Activated naive CD4-positive, alpha-beta T cell treated with anti-CD3 and anti-CD28 coated beads, Interleukin-2, amount 50 U/mL, for 24 hours (primary cell): Measurements from ENCODE around the gene AP4S1.
"Not testable (repeated sequence)": the region's sequence is repeated elsewhere in the genome, so short reads cannot be mapped to it uniquely, and the experiment has no call there.

Source experiments
- H3K27ac Mint-ChIP-seq: one replicate; pipeline ENCODE4 v1.8.0; 2021; ENCODE audit warnings: mild to moderate bottlenecking, mixed read lengths
- H3K27me3 Mint-ChIP-seq: one replicate; pipeline ENCODE4 v1.8.0; 2021; ENCODE audit warnings: mixed read lengths
- H3K36me3 Mint-ChIP-seq: one replicate; pipeline ENCODE4 v1.8.0; 2021; ENCODE audit warnings: mixed read lengths
- H3K4me1 Mint-ChIP-seq: one replicate; pipeline ENCODE4 v1.8.0; 2021; ENCODE audit warnings: mixed read lengths
- H3K4me3 Mint-ChIP-seq: one replicate; pipeline ENCODE4 v1.8.0; 2021; ENCODE audit warnings: mild to moderate bottlenecking, mixed read lengths
- H3K9me3 Mint-ChIP-seq: one replicate; pipeline ENCODE4 v1.8.0; 2021; ENCODE audit warnings: mixed read lengths

Gene AP4S1

DNA sequence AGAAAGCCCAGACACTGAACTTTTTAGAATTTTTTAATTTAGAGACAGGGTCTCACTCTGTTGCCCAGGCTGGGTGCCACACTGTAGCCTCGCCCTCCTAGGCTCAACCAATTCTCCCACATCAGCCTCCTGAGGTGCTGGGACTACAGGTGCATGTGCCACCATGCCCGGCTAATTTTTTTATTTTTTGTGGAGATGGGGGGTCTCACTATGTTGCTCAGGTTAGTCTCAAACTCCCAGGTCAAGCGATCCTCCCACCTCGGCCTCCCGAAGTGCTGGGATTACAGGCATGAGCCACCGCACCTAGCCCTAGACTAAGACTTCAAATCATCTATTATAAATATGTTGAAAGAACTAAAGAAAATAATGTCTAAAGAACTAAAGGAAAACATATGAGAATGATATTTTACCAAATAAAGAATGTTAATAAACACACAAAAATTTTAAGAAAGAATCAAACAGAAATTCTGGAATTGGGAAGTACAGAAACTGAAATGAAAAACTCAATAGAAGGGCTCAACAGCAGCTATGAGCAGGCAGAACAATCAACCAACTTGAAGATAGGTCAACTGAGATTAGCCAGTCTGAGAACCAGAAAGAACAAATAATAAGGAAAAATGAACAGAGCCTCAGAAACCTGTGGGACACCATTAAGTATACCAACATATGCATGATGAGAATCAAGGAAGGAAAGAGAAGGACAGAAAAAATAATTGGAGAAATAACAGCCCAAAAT, 26.2 kb upstream of the AP4S1 start:
- Mint-ChIP-seq H3K4me1 (peaks cover 54% of the 10 kb centered on the region), H3K36me3 (peaks cover 22% of the 10 kb centered on the region)

DNA sequence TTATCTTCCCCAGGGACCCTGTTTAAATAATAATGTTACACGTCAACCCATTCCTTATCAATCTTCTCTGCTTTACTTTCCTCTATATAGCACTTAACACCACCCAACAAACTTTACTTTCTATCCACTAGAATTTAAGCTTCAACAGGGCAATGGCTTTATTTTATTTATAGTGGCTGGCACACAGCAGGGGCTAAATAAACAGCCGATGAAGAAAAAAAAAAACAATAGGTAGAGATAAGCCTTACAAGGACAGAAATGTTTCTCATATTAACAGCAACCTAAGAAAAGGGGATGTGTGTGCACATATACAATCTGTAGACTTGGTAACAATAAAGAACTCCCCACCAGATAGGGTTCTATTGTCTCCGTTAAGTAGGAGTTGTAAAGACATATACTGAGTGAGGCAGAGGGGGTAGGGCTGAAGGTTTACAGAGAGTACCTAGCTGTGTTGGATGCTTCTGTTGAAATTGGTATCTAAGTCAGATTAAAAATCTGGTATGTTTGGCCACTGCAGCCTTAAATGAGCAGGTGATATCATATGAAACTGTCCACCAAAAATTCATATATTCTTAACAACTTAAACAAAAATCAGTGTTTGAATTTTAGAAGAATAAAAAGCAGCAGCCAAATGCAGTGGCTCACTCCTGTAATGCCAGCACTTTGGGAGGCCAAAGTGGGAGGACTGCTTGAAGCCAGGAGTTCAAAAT, 24.7 kb upstream of the AP4S1 start:
- peaks cover 24% of the 10 kb centered on the region for H3K36me3 Mint-ChIP-seq
- peak overlapping the region; percentile 15 for H3K4me3 Mint-ChIP-seq
- H3K4me1 Mint-ChIP-seq: peaks cover 41% of the 10 kb centered on the region
- H3K9me3 Mint-ChIP-seq: no peaks in the 10 kb centered on the region
- no peak overlapping the region for H3K27ac Mint-ChIP-seq
- no peaks in the 10 kb centered on the region for H3K27me3 Mint-ChIP-seq

More for the DNA sequence above, 26.2 kb upstream of the AP4S1 start:
- no peaks in the 10 kb centered on the region for H3K9me3 Mint-ChIP-seq
- no peak overlapping the region for H3K27ac Mint-ChIP-seq
- no peaks in the 10 kb centered on the region for H3K27me3 Mint-ChIP-seq
- H3K4me3 Mint-ChIP-seq: no peak overlapping the region

DNA sequence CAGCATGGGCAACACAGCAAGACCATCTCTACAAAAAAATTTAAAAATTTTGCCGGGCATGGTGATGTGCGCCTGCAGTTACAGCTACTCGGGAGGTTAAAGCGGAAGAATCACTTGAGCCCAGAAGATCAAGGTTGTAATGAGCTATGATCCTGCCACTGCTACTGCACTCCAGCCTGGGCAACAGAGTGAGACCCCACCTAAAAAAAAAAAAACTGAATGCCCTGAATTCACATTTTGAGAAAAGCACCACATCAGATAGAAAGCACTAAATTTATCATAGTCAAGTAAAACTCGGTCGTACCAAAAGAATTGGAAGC, 24.1 kb upstream of the AP4S1 start:
- H3K4me3 Mint-ChIP-seq: peak overlapping the region; percentile 15
- no peaks in the 10 kb centered on the region for H3K9me3 Mint-ChIP-seq
- H3K27me3 Mint-ChIP-seq: no peaks in the 10 kb centered on the region
- H3K4me1 Mint-ChIP-seq: peaks cover 36% of the 10 kb centered on the region
- H3K36me3 Mint-ChIP-seq: peaks cover 24% of the 10 kb centered on the region
- H3K27ac Mint-ChIP-seq: no peak overlapping the region

DNA sequence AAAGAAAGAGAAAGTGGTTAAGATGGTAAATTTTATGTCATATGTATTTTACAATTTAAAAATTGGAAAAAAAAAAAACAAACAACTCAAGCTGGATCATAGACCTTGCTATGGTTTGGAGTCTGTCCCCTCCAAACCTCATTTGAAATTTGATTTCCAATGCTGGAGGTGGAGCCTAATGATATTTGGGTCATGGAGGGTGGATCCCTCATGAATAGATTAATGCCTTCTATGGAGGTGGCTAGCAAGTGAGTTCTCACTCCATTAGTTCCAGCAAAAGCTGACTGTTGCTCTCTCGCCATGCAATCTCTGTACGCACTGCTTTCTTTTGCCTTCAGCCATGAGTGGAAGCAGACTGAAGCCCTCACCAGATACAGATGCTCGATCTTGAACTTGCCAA, 22.2 kb upstream of the AP4S1 start:
- Mint-ChIP-seq H3K27ac (no peak overlapping the region), H3K9me3 (no peaks in the 10 kb centered on the region), H3K27me3 (no peaks in the 10 kb centered on the region), H3K4me1 (peaks cover 25% of the 10 kb centered on the region), H3K4me3 (no peak overlapping the region), H3K36me3 (peaks cover 27% of the 10 kb centered on the region)

DNA sequence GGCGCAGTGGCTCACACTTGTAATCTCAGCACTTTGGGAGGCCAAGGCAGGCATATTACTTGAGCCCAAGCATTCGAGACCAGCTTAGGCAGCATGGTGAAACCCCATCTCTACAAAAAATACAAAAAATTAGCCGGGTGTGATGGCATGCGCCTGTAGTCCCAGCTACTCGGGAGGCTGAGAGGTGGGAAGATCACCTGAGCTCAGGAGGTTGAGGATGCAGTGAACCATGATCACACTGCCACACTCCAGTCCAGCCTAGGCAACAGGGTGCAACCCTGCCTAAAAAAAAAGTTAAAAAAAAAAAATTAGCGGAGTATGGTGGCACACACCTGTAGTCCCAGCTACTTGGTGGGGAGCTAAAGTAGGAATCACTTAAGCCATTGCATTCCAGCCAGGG, 21.4 kb upstream of the AP4S1 start:
- H3K27ac Mint-ChIP-seq, H3K4me3 Mint-ChIP-seq, H3K9me3 Mint-ChIP-seq, H3K27me3 Mint-ChIP-seq: not testable (repeated sequence)
- Mint-ChIP-seq H3K36me3 (peaks cover 24% of the 10 kb centered on the region), H3K4me1 (peaks cover 25% of the 10 kb centered on the region)

DNA sequence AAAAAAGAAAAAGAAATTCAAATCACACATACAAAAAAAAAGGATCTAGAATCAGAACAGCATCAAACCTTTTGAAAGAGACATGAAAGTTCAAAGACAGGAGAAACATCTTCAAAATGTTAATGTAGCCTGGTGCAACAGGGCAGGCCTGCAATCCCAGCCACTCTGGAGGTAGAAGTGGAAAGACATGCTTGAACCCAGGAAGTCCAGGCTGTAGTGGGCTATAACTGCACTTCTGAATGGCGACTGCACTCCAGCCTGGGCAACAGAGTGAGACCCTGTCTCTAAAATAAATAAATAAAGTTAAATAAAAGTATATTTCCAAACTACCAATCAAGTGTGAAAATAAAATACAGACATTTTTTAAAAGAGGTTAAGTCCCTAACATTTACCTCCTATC, 18.7 kb upstream of the AP4S1 start:
- Mint-ChIP-seq H3K36me3 (peaks cover 10% of the 10 kb centered on the region), H3K4me1 (peaks cover 12% of the 10 kb centered on the region), H3K27me3 (no peaks in the 10 kb centered on the region), H3K9me3 (no peaks in the 10 kb centered on the region), H3K4me3 (no peak overlapping the region), H3K27ac (no peak overlapping the region)

DNA sequence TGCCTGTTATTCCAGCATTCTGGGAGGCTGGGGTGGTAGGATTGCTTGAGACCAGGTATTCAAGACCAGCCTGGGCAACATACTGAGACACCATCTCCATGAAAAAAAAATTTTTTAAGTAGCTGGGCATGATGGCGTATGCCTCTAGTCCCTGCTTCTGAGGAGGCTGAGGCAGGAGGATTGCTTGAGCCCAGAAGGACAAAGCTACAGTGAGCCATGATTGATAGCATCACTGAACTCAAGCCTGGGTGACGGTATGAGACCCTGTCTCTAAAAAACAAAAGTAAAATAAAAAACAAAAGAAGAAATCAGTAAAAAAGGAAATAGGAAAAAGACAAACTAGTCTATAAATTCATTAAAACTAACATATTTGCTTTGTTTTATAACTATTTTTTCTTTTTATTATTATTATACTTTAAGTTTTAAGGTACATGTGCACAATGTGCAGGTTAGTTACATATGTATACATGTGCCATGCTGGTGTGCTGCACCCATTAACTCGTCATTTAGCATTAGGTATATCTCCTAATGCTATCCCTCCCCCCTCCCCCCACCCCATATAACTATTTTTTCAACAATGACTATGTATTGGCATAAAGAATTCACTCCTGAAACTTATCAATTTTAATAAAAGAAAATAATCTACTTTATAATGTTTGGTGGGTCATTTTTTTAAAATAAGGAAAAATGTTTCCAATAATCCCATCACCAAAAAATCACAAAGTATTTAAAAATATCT, 15.4 kb upstream of the AP4S1 start:
- Mint-ChIP-seq H3K4me1 (peaks cover 25% of the 10 kb centered on the region), H3K27me3 (no peaks in the 10 kb centered on the region), H3K4me3 (no peak overlapping the region), H3K9me3 (no peaks in the 10 kb centered on the region), H3K27ac (no peak overlapping the region), H3K36me3 (peaks cover 6% of the 10 kb centered on the region)

DNA sequence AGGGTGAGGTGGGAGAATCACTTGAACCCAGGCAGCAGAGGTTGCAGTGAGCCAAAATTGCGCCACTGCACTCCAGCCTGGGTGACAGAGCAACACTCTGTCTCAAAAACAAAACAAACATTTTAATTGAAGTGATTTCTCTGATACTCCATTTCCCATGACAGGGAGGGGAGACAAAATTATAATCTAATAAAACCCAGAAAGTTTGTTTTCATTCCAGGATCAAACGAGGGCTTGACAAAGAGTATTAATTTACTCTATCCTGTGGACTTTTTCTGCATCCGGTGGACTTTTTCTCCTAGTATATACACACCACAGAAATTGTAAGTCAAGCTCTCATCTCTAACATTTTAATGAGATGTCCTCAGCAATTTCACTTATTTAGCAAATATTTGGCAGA, 14.5 kb upstream of the AP4S1 start:
- Mint-ChIP-seq H3K27ac (no peak overlapping the region), H3K4me3 (no peak overlapping the region), H3K27me3 (no peaks in the 10 kb centered on the region), H3K4me1 (peaks cover 31% of the 10 kb centered on the region), H3K36me3 (peaks cover 6% of the 10 kb centered on the region), H3K9me3 (no peaks in the 10 kb centered on the region)

DNA sequence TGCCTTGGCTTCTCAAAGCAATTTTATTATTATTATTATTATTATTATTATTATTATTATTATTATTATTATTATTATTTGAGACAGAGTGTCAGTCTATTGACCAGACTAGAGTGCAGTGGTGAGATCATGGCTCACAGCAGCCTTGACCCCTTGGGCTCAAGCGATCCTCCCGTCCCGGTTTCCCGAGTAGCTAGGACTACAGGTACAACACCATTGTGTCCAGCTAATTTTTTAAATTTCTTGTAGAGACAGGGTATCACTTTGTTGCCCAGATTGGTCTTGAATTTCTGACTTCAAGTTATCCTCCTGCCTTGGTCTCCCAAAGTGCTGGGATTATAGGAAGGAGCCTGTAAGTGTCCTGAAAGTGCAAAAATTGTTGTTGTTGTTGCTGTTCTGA, 11.6 kb upstream of the AP4S1 start:
- no peaks in the 10 kb centered on the region for H3K9me3 Mint-ChIP-seq
- H3K4me3 Mint-ChIP-seq: no peak overlapping the region
- no peaks in the 10 kb centered on the region for H3K27me3 Mint-ChIP-seq
- peaks cover 35% of the 10 kb centered on the region for H3K4me1 Mint-ChIP-seq
- no peak overlapping the region for H3K27ac Mint-ChIP-seq
- no peaks in the 10 kb centered on the region for H3K36me3 Mint-ChIP-seq

DNA sequence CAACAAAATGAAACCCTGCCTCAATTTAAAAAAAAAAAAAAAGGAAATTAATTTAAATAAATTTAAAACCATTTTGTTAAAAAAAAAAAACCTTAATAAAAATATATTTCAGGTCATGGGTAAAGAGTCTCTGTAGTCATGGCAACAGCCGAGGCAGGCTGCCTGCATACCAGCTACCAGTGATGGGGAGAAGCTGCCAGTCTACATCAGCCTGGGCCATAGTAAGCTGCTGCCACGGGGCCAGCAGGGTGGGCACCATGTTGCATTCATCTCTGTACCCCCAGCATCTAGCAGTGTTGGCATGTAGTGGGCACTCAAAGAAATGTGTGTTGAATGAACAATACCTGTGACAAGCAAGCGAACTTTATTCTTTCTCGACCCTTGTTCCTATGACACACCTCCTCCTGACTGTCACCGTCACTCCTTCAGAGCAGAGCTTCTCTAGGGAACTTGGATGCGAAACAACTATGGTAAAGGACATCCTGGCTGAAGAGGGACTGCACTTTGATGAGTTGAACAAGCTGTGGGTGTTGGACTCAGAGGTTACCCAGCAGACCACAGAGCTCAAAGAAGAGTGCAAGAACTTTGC, 7.3 kb upstream of the AP4S1 start:
- H3K36me3 Mint-ChIP-seq: no peaks in the 10 kb centered on the region
- H3K27ac Mint-ChIP-seq: no peak overlapping the region
- peaks cover 40% of the 10 kb centered on the region for H3K4me1 Mint-ChIP-seq
- no peak overlapping the region for H3K4me3 Mint-ChIP-seq
- H3K27me3 Mint-ChIP-seq: no peaks in the 10 kb centered on the region
- no peaks in the 10 kb centered on the region for H3K9me3 Mint-ChIP-seq

DNA sequence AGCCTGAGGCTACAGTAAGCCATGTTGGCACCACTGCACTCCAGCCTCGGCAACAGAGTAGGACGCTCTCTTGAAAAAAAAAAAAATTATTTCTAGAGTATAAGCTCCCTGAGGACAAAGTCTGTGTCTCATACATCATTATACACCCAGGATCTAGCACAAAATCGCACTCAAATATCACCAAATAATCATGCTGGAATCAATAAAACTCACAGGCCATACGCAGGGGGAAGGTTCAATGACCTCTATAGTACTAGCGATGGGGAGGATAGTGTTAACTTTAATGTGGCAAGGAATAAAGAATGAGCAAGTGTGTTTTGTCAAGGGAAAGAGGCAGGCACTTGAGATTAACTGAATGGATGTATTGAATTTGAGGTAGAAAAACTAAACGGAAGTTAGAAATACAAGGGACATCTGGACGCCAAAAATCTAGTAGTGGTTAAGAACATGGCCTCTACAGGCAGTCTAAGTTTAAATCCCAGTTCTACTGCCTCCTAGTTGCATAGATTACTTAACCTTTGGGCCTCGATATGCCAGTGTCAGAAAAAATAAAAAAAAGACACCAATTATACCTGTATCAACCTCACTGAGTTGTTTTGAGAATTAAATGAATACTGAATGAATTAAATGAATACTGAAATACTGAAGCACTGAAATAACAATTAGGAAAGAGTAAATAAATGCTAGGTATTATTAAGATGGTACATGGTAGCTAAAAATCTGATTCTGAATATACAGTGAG, 4.4 kb upstream of the AP4S1 start:
- H3K27ac Mint-ChIP-seq: peak overlapping the region; percentile 6
- H3K27me3 Mint-ChIP-seq: no peaks in the 10 kb centered on the region
- no peaks in the 10 kb centered on the region for H3K36me3 Mint-ChIP-seq
- peaks cover 49% of the 10 kb centered on the region for H3K4me1 Mint-ChIP-seq
- no peaks in the 10 kb centered on the region for H3K9me3 Mint-ChIP-seq
- no peak overlapping the region for H3K4me3 Mint-ChIP-seq

DNA sequence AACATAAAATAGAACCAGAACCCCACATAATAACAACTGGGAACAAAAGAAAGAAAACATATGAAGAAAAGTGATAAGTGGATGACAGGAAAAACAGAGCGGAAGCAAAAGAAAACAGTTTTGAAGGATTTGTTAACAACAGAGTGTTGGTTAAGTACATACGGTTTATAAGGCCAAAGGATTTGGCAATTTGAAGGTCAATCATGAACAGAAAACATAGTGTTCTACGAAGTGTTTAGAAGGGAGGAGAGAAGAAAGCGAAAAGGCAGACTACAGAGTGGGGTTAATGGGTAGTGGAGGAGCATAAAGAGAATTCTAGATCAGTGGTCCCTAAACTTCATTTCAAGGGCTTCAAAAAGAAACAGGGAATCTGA, 3.9 kb upstream of the AP4S1 start:
- H3K36me3 Mint-ChIP-seq: no peaks in the 10 kb centered on the region
- H3K9me3 Mint-ChIP-seq: no peaks in the 10 kb centered on the region
- peaks cover 45% of the 10 kb centered on the region for H3K4me1 Mint-ChIP-seq
- H3K4me3 Mint-ChIP-seq: no peak overlapping the region
- H3K27me3 Mint-ChIP-seq: no peaks in the 10 kb centered on the region
- peak overlapping the region; percentile 6 for H3K27ac Mint-ChIP-seq

DNA sequence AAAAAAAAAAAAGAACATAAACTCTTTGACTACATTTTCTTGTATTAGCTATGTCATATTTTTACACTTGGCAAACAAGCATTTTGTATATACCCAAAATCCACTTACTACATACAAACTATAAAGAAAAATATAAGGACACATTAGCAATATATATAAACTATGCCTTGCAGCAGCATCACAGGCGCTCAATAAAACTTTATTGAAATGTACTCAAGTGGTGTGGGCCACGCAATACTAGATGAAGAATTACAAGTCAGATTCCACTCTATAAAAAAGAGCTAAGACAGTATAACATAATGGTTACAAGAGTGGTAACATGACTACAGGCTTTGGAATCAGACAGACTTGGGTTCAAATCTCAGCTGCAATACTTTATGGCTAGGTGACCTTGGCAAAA, 3.1 kb upstream of the AP4S1 start:
- Mint-ChIP-seq H3K27ac (no peak overlapping the region), H3K4me3 (no peak overlapping the region), H3K4me1 (peaks cover 54% of the 10 kb centered on the region), H3K36me3 (no peaks in the 10 kb centered on the region), H3K27me3 (no peaks in the 10 kb centered on the region), H3K9me3 (no peaks in the 10 kb centered on the region)

DNA sequence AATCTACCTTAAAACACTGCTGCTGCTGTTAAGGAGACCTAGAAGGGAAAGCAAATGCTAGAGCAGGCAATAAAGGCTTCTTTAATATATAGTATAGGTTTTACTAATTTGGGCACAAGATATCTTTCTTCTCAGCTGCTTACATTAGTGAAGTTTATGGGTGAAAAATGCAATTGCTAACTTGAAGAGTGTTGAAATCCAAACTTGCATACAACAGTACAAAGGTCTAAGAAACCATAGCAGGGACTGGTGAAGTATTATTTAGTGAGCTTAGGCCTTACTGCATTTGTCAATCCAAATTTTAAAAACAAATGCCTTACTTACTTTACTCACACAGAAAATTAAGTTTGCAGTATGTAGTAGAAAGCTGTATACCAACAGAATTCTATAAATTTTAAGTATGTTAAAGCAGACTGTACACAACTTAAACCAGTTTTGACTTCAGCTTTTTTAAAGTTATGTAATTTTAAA, 1.4 kb upstream of the AP4S1 start:
- Mint-ChIP-seq H3K4me3 (peak overlapping the region; percentile 96), H3K4me1 (peaks cover 54% of the 10 kb centered on the region), H3K36me3 (no peaks in the 10 kb centered on the region), H3K27me3 (no peaks in the 10 kb centered on the region), H3K9me3 (no peaks in the 10 kb centered on the region), H3K27ac (peak overlapping the region; percentile 86)

DNA sequence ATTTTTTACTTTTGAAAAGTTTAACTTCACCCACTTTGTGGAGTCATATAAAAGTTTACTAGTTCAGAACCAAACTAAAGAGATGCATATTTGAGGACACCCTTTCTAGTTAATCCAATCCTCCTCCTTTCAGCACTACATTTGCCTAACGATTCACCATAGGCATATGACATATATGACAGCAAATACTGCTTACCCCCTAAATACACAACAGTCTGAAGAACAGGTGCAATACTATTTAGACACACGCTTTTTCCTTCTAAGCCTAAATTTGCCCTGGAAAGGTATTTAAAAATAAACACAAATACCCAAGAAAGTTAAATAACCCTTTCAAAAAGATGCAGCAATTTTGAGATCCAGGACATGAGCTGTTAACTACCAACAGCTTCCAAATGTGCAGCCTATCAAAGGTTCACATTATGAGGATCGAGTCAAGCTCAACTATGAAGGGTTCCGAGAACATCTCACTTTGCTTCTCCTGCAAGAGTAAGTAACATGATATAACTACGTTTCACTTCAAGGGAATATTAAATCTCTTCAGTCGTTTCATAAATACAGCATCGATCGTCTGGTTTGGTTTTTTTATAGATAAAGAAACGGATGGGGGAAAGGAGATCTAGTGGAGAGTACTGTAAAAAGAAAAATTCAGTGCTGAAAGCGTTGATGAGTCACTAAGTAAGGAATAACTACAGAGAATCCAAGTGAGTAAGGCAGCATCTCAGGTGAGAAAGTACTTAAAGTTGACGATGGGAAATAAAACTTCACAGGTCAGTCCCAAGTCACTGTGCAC, 677 bp upstream of the AP4S1 start:
- peak overlapping the region; percentile 90 for H3K27ac Mint-ChIP-seq
- no peaks in the 10 kb centered on the region for H3K36me3 Mint-ChIP-seq
- H3K9me3 Mint-ChIP-seq: no peaks in the 10 kb centered on the region
- H3K4me3 Mint-ChIP-seq: peak overlapping the region; percentile 96
- no peaks in the 10 kb centered on the region for H3K27me3 Mint-ChIP-seq
- peaks cover 54% of the 10 kb centered on the region for H3K4me1 Mint-ChIP-seq
